Smooth muscle cell (in vitro differentiated cells): ENCODE data around the gene WFIKKN2. TPM values are rescaled to one million over a fixed set of nuclear protein-coding genes. Genes with fewer than 3 reads are reported as not detected.

Experiments used
- DNase-seq: peaks from one replicate; lab custom pipeline; 2025; ENCODE audit not compliant: unreplicated experiment; lab: John Stamatoyannopoulos, UW
- H2AFZ ChIP-seq: fragments of 200-600 bp; sonication (generic); 2 replicates; pipeline ENCODE4 v1.6.0; 2016; ENCODE audit warnings: antibody characterized with exemption, low read depth, mild to moderate bottlenecking
- H3F3A ChIP-seq: fragments of 200-600 bp; sonication (generic); 2 replicates; pipeline ENCODE4 v1.6.0; 2017; ENCODE audit warnings: antibody characterized with exemption, low read depth
- H3K27ac ChIP-seq: fragments of 200-600 bp; sonication (generic); 2 replicates; pipeline ENCODE4 v1.5.1; 2016; ENCODE audit warnings: low read depth, mild to moderate bottlenecking
- H3K27me3 ChIP-seq: fragments of 200-600 bp; sonication (generic); 2 replicates; pipeline ENCODE4 v1.6.1; 2016; ENCODE audit warnings: low read depth, mild to moderate bottlenecking
- H3K36me3 ChIP-seq: fragments of 200-600 bp; sonication (generic); 2 replicates; pipeline ENCODE4 v1.5.1; 2016; ENCODE audit warnings: low read depth
- H3K4me1 ChIP-seq: fragments of 200-600 bp; sonication (generic); 2 replicates; pipeline ENCODE4 v1.5.1; 2016; ENCODE audit warnings: low read depth
- H3K4me2 ChIP-seq: fragments of 200-600 bp; sonication (generic); 2 replicates; pipeline ENCODE4 v1.6.0; 2016; ENCODE audit warnings: mild to moderate bottlenecking
- H3K4me3 ChIP-seq: fragments of 200-600 bp; sonication (generic); 2 replicates; pipeline ENCODE4 v1.5.1; 2016; ENCODE audit warnings: mild to moderate bottlenecking
- H3K79me2 ChIP-seq: fragments of 200-600 bp; sonication (generic); 2 replicates; pipeline ENCODE4 v1.6.0; 2016; ENCODE audit warnings: low read depth, mild to moderate bottlenecking
- H3K9ac ChIP-seq: fragments of 200-600 bp; sonication (generic); 2 replicates; pipeline ENCODE4 v1.6.0; 2016; ENCODE audit warnings: low read depth
- H3K9me3 ChIP-seq: fragments of 200-600 bp; sonication (generic); replicated peaks from 2 replicates; pipeline ENCODE4 v1.5.1; 2016; ENCODE audit warnings: low read depth
- H4K20me1 ChIP-seq: fragments of 200-600 bp; sonication (generic); 2 replicates; pipeline ENCODE4 v1.6.0; 2016; ENCODE audit warnings: low read depth
- CTCF ChIP-seq: fragments of 200-600 bp; sonication (generic); IDR thresholded peaks from 2 replicates; pipeline ENCODE4 v1.5.1; 2017; ENCODE audit warnings: borderline replicate concordance, mild to moderate bottlenecking, antibody characterized with exemption; ENCODE audit not compliant: insufficient read depth, poor library complexity, severe bottlenecking
- WGBS: methylation state at CpG from one replicate; pipeline ENCODE4 v1.1.7; 2016; ENCODE audit warnings: low lambda C conversion rate; 5-methylcytosine and 5-hydroxymethylcytosine counted together
- polyA plus RNA-seq: library from polyadenylated mRNA; unstranded; fragments of >200 nt; fragmentation: Nextera tagmentation; extraction: Ambion mirVana; gene quantifications from 2 replicates; pipeline ENCODE4 v1.2.1, GENCODE V29; 2016
- total RNA-seq: library from RNA; depleted of rRNA; stranded (reverse); fragments of >200 nt; gene quantifications from 2 replicates; pipeline ENCODE4 v1.2.3, GENCODE V29; 2014

WFIKKN2 gene
- total and polyA plus RNA-seq, 2 experiments from 2014 or later = not detected

GRCh38 chr17:50839591-50840310, 4.4 kb downstream of the WFIKKN2 start:
- WGBS = 96% methylated on average over 29 of the region's 29 CpGs
- TF ChIP-seq CTCF = no peak
- no peak for DNase-seq
- Histone ChIP-seq H3K4me3 (no peak overlapping the region), H3K4me1 (peaks cover 17% of the 10 kb centered on the region), H3K9ac (no peak overlapping the region), H3K36me3 (no peaks in the 10 kb centered on the region), H3K9me3 (no peaks in the 10 kb centered on the region), H3K4me2 (no peak overlapping the region), H3K79me2 (no peaks in the 10 kb centered on the region), H4K20me1 (no peaks in the 10 kb centered on the region), H3F3A (no peaks in the 10 kb centered on the region), H3K27me3 (no peaks in the 10 kb centered on the region), H3K27ac (no peak overlapping the region), H2AFZ (no peak overlapping the region)

GRCh38 chr17:50840311-50840851, 5.0 kb downstream of the WFIKKN2 start:
- Histone ChIP-seq H3K4me2 (no peak overlapping the region), H4K20me1 (no peaks in the 10 kb centered on the region), H3K36me3 (no peaks in the 10 kb centered on the region), H3K27ac (no peak overlapping the region), H3K27me3 (no peaks in the 10 kb centered on the region), H3F3A (no peaks in the 10 kb centered on the region), H3K4me1 (peaks cover 16% of the 10 kb centered on the region), H3K9ac (no peak overlapping the region), H3K79me2 (no peaks in the 10 kb centered on the region), H3K9me3 (no peaks in the 10 kb centered on the region), H2AFZ (no peak overlapping the region), H3K4me3 (no peak overlapping the region)
- TF ChIP-seq CTCF = no peak
- DNase-seq = no peak
- 93% methylated on average over 29 of the region's 29 CpGs for WGBS

DNA sequence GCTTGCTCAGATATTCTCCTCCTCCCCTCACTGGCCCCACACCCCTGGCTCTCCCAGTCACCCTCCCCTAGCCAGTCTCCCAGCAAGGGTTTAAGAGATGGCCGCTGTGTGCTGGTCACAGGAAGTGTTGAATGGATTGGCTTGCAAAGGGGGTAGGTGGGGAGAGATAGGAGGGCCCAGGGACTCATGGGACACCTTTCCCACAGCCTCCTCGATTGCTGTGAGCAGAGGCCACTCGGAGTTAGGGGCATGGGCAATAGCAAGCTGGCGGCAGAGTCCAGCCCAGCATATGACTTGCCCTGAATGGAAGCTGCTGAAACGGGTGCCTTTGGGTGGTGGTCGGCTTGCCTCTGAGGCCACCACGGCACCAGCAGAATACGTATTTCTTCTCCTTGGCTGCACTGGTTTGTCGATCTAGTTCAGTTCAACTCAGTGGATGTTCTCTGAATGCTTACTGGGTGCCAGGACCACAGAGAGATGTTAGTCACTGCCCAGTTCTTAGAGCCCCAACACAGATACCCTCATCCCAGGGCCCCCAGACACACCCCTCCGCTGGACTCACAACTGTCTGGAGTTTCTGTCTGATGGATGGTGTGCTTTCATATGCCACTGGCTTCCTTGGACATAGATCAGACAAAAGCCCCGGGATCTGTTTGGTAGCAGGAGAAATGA, 6.0 kb downstream of the WFIKKN2 start:
- Histone ChIP-seq H2AFZ (peak overlapping the region; percentile 23), H3K79me2 (no peaks in the 10 kb centered on the region), H4K20me1 (no peaks in the 10 kb centered on the region), H3K4me2 (no peak overlapping the region), H3K9me3 (no peaks in the 10 kb centered on the region), H3K36me3 (no peaks in the 10 kb centered on the region), H3K4me1 (peaks cover 13% of the 10 kb centered on the region), H3K27me3 (no peaks in the 10 kb centered on the region), H3K9ac (no peak overlapping the region), H3K27ac (no peak overlapping the region), H3F3A (no peaks in the 10 kb centered on the region), H3K4me3 (no peak overlapping the region)
- 82% methylated on average over 11 of the region's 11 CpGs for WGBS
- TF ChIP-seq CTCF = no peak
- no peak for DNase-seq
